Calu3 (cell line): Measurements from ENCODE around the gene TOM1L2. TPM values are rescaled to one million over a fixed set of nuclear protein-coding genes. Genes with fewer than 3 reads are reported as not detected.

Source experiments
- BruUV-seq: library from RNA; stranded (reverse); fragments of 400-500 nt; replicated peaks from 2 replicates; lab custom pipeline; 2021; lab: Mats Ljungman, UMichigan
- CTCF ChIA-PET: fragments of 300-600 bp; sonication (Branson Sonifier 250); formaldehyde crosslinking; loops from one replicate; lab custom pipeline; 2022; ENCODE audit warnings: antibody characterized with exemption; lab: Charles Lee
- DNase-seq: peaks from one replicate; pipeline ENCODE4 v3.0.0; 2022
- H3K27ac Mint-ChIP-seq: one replicate; pipeline ENCODE4 v1.8.0; 2022; ENCODE audit warnings: mixed read lengths; ENCODE audit not compliant: unreplicated experiment
- H3K27me3 Mint-ChIP-seq: one replicate; pipeline ENCODE4 v1.8.0; 2022; ENCODE audit warnings: mixed read lengths; ENCODE audit not compliant: unreplicated experiment
- H3K36me3 Mint-ChIP-seq: one replicate; pipeline ENCODE4 v1.8.0; 2022; ENCODE audit warnings: mild to moderate bottlenecking, moderate library complexity, mixed read lengths; ENCODE audit not compliant: insufficient read depth, unreplicated experiment
- H3K4me1 Mint-ChIP-seq: one replicate; pipeline ENCODE4 v1.8.0; 2022; ENCODE audit warnings: mild to moderate bottlenecking, low read depth, mixed read lengths; ENCODE audit not compliant: unreplicated experiment
- H3K4me3 Mint-ChIP-seq: one replicate; pipeline ENCODE4 v1.8.0; 2022; ENCODE audit warnings: mild to moderate bottlenecking, low read depth, moderate library complexity, mixed read lengths; ENCODE audit not compliant: unreplicated experiment
- H3K9me3 Mint-ChIP-seq: one replicate; pipeline ENCODE4 v1.8.0; 2022; ENCODE audit warnings: low read depth, mixed read lengths; ENCODE audit not compliant: unreplicated experiment
- intact Hi-C: fragments of 100-400 bp; cut with micrococcal nuclease; formaldehyde crosslinking; loops from one replicate; pipeline ENCODE4 v1.10.0; 2022; ENCODE audit not compliant: unreplicated experiment
- total RNA-seq: library from RNA; stranded (reverse); gene quantifications from 2 replicates; pipeline ENCODE4 v1.2.3, GENCODE V29; 2022
- TF ChIP-seq, protein P1 (sequence below): fragments of 200-600 bp; IDR thresholded peaks from one replicate; pipeline ENCODE4 v1.8.0; 2022; ENCODE audit warnings: antibody characterized with exemption; ENCODE audit not compliant: unreplicated experiment

Gene TOM1L2
- total RNA-seq, 1 experiment from 2014 or later = 20.1 TPM

DNA sequence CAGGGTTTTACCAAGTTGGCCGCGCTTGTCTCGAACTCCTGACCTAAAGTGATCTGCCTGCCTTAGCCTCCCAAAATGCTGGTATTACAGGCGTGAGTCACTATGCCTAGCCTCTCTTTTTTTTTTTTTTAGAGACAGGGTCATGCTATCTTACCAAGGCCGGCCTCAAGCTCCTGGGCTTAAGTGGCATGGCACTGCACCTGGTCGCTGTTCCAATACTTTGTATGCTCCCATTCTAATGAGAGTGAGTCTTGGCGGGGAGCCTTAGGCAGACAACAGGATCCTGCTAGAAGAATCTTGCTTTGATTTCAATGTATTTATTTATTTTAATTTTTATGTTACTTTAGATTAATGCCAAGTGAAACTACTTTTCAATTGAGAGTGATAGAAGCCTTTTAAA, 21.9 kb downstream of the TOM1L2 start:
- H3K27me3 Mint-ChIP-seq = no peaks in the 10 kb centered on the region
- H3K27ac Mint-ChIP-seq = no peak overlapping the region
- TF ChIP-seq, protein P1, sequence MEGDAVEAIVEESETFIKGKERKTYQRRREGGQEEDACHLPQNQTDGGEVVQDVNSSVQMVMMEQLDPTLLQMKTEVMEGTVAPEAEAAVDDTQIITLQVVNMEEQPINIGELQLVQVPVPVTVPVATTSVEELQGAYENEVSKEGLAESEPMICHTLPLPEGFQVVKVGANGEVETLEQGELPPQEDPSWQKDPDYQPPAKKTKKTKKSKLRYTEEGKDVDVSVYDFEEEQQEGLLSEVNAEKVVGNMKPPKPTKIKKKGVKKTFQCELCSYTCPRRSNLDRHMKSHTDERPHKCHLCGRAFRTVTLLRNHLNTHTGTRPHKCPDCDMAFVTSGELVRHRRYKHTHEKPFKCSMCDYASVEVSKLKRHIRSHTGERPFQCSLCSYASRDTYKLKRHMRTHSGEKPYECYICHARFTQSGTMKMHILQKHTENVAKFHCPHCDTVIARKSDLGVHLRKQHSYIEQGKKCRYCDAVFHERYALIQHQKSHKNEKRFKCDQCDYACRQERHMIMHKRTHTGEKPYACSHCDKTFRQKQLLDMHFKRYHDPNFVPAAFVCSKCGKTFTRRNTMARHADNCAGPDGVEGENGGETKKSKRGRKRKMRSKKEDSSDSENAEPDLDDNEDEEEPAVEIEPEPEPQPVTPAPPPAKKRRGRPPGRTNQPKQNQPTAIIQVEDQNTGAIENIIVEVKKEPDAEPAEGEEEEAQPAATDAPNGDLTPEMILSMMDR = no peak
- intact Hi-C loops = no loop called here
- H3K4me3 Mint-ChIP-seq = no peak overlapping the region
- H3K4me1 Mint-ChIP-seq = no peaks in the 10 kb centered on the region
- no TSS peak for BruUV-seq
- DNase-seq = no peak
- no peaks in the 10 kb centered on the region for H3K36me3 Mint-ChIP-seq
- CTCF ChIA-PET = no interaction called here
- H3K9me3 Mint-ChIP-seq = no peaks in the 10 kb centered on the region

- TF ChIP-seq, protein P1 = no peak
- no peak for DNase-seq
- Mint-ChIP-seq H3K4me1 (peaks cover 12% of the 10 kb centered on the region), H3K9me3 (no peaks in the 10 kb centered on the region), H3K27ac (no peak overlapping the region), H3K36me3 (no peaks in the 10 kb centered on the region), H3K27me3 (no peaks in the 10 kb centered on the region), H3K4me3 (no peak overlapping the region)
- CTCF ChIA-PET = no interaction called here
- intact Hi-C loops = no loop called here
- no TSS peak for BruUV-seq
Measured at GRCh38 chr17:17947966-17948365, 24.2 kb downstream of the TOM1L2 start.

DNA sequence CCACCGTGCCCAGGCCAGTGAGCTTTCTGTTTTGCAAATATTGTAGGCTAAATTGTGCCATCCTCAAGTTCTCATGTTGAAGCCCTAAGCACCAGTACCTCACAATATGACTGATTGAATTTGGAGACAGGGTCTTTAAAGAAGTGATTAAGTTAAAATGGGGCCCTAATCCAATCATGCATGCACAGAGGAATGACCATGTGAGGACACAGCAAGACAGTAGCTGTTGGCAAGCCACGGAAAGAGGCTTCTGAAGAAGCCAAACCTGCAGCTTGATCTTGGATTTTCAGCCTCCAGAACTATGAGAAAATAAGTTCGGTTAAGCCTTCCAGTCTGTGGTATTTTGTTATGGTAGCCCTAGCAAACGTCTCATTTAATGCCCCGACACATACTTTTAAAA, 24.9 kb downstream of the TOM1L2 start:
- Mint-ChIP-seq H3K27ac (no peak overlapping the region), H3K4me3 (no peak overlapping the region), H3K27me3 (no peaks in the 10 kb centered on the region), H3K9me3 (no peaks in the 10 kb centered on the region), H3K4me1 (peaks cover 19% of the 10 kb centered on the region), H3K36me3 (no peaks in the 10 kb centered on the region)
- CTCF ChIA-PET = interaction anchor here (0.7 kb wide), 1 partner anchor 20 kb away, joined by 3 read pairs; no protein-coding TSS in a partner anchor
- TF ChIP-seq, protein P1 = no peak
- BruUV-seq = no TSS peak
- intact Hi-C loops = no loop called here
- no peak for DNase-seq

DNA sequence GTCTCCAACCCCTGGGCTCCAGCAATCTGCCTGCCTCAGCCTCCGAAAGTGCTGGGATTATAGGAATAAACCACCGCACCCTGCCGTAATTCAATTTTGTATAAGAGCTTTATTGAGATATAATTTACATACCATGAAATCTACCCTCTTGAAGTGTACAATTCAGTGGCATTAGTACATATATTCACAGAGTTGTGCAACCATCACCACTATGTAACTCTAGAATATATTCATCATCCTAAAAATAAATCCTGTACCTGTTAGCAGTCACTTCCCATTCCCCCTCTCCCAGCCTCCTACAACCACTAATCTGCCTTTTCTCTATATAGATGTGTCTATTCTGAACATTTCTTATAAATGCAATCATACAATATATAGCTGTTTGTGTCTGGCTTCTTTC, 26.1 kb downstream of the TOM1L2 start:
- peaks cover 21% of the 10 kb centered on the region for H3K4me1 Mint-ChIP-seq
- H3K27ac Mint-ChIP-seq = no peak overlapping the region
- DNase-seq = no peak
- no peaks in the 10 kb centered on the region for H3K36me3 Mint-ChIP-seq
- intact Hi-C loops = no loop called here
- H3K9me3 Mint-ChIP-seq = no peaks in the 10 kb centered on the region
- BruUV-seq = no TSS peak
- TF ChIP-seq, protein P1 = no peak
- no peak overlapping the region for H3K4me3 Mint-ChIP-seq
- CTCF ChIA-PET = no interaction called here
- H3K27me3 Mint-ChIP-seq = no peaks in the 10 kb centered on the region
